OCI-LY7 (cell line): ENCODE measurements around the gene SOAT2. TPM values are rescaled to one million over a fixed set of nuclear protein-coding genes. Genes with fewer than 3 reads are reported as not detected.

Source experiments
- BruUV-seq: library from RNA; stranded (reverse); fragments of 400-500 nt; replicated peaks from 2 replicates; lab custom pipeline; 2021; lab: Mats Ljungman, UMichigan
- CTCF ChIA-PET: fragments of 300-600 bp; sonication (Branson Sonifier 250); formaldehyde crosslinking; loops from one replicate; lab custom pipeline; 2022; ENCODE audit warnings: antibody characterized with exemption; ENCODE audit not compliant: unreplicated experiment; lab: Charles Lee
- POLR2A ChIA-PET: fragments of 300-600 bp; sonication (Branson Sonifier 250); formaldehyde crosslinking; loops from one replicate; lab custom pipeline; 2022; ENCODE audit warnings: antibody characterized with exemption; lab: Charles Lee
- DNase-seq: peaks from one replicate; pipeline ENCODE4 v3.0.0-alpha.2; 2015; ENCODE audit warnings: low spot score
- H2AFZ ChIP-seq: fragments of 200-600 bp; sonication (generic), shearing (Covaris generic); 2 replicates; pipeline ENCODE4 v1.6.1; 2014; ENCODE audit warnings: mild to moderate bottlenecking, antibody characterized with exemption, low read length, moderate library complexity
- H3K27ac ChIP-seq: fragments of 200-600 bp; sonication (generic); 2 replicates; pipeline ENCODE4 v1.5.1; 2014; ENCODE audit warnings: mixed run types, low read depth, mild to moderate bottlenecking, moderate library complexity, low read length, inconsistent platforms; ENCODE audit not compliant: poor library complexity, severe bottlenecking
- H3K36me3 ChIP-seq: fragments of 200-600 bp; sonication (generic); 2 replicates; pipeline ENCODE4 v1.6.1; 2014; ENCODE audit warnings: mild to moderate bottlenecking, antibody characterized with exemption, low read length, moderate library complexity, mixed read lengths; ENCODE audit not compliant: insufficient read depth
- H3K4me1 ChIP-seq: fragments of 200-600 bp; sonication (generic); 2 replicates; pipeline ENCODE4 v1.5.1; 2014; ENCODE audit warnings: mild to moderate bottlenecking, low read length; ENCODE audit not compliant: insufficient read depth, poor library complexity, severe bottlenecking
- H3K4me2 ChIP-seq: fragments of 200-600 bp; sonication (generic); 2 replicates; pipeline ENCODE4 v1.6.1; 2014; ENCODE audit warnings: mild to moderate bottlenecking, low read length
- H3K4me3 ChIP-seq: fragments of 200-600 bp; sonication (generic); 2 replicates; pipeline ENCODE4 v1.5.1; 2014; ENCODE audit warnings: mild to moderate bottlenecking, low read depth, low read length; ENCODE audit not compliant: poor library complexity, severe bottlenecking
- H3K79me2 ChIP-seq: fragments of 200-600 bp; sonication (generic); 2 replicates; pipeline ENCODE4 v1.6.1; 2016; ENCODE audit warnings: low read depth, mild to moderate bottlenecking, low read length, moderate library complexity, mixed read lengths; ENCODE audit not compliant: insufficient read depth
- H3K9me2 ChIP-seq: fragments of 200-600 bp; sonication (generic); 2 replicates; pipeline ENCODE4 v1.6.1; 2016; ENCODE audit warnings: mild to moderate bottlenecking, low read length, mixed read lengths; ENCODE audit not compliant: insufficient read depth
- H3K9me3 ChIP-seq: fragments of 200-600 bp; sonication (generic); 2 replicates; pipeline ENCODE4 v1.6.1; 2014; ENCODE audit warnings: mild to moderate bottlenecking, mixed run types, low read length, mixed read lengths
- H4K20me1 ChIP-seq: fragments of 200-600 bp; sonication (generic); 2 replicates; pipeline ENCODE4 v1.6.1; 2014; ENCODE audit warnings: mild to moderate bottlenecking, antibody characterized with exemption, low read length, moderate library complexity, mixed read lengths; ENCODE audit not compliant: insufficient read depth
- EZH2phosphoT487 ChIP-seq: fragments of 200-600 bp; sonication (generic); IDR thresholded peaks from 2 replicates; pipeline ENCODE4 v1.6.1; 2018; ENCODE audit warnings: low read depth, borderline replicate concordance, mild to moderate bottlenecking, mixed run types, antibody characterized with exemption, low read length, moderate library complexity, mixed read lengths
- intact Hi-C: fragments of 100-400 bp; cut with micrococcal nuclease; formaldehyde crosslinking; loops from one replicate; pipeline ENCODE4 v1.10.0; 2022; ENCODE audit not compliant: unreplicated experiment
- total RNA-seq, 2 experiments: library from RNA; depleted of rRNA in 1 of 2; stranded (reverse); fragments of >200 nt in 1 of 2; shearing (Covaris generic) in 1 of 2; gene quantifications; 2 replicates each; pipeline ENCODE4 v1.2.3, GENCODE V29; 2014 to 2022
- TF ChIP-seq, protein P1 (sequence below): fragments of 200-600 bp; sonication (generic); conservative IDR thresholded peaks from 2 replicates; pipeline ENCODE4 v1.5.1; 2014; ENCODE audit warnings: mild to moderate bottlenecking, antibody characterized with exemption, low read length, moderate library complexity, mixed read lengths

SOAT2 gene
- total RNA-seq, 2 experiments from 2014 or later: 0.06 to 1.8 TPM

DNA sequence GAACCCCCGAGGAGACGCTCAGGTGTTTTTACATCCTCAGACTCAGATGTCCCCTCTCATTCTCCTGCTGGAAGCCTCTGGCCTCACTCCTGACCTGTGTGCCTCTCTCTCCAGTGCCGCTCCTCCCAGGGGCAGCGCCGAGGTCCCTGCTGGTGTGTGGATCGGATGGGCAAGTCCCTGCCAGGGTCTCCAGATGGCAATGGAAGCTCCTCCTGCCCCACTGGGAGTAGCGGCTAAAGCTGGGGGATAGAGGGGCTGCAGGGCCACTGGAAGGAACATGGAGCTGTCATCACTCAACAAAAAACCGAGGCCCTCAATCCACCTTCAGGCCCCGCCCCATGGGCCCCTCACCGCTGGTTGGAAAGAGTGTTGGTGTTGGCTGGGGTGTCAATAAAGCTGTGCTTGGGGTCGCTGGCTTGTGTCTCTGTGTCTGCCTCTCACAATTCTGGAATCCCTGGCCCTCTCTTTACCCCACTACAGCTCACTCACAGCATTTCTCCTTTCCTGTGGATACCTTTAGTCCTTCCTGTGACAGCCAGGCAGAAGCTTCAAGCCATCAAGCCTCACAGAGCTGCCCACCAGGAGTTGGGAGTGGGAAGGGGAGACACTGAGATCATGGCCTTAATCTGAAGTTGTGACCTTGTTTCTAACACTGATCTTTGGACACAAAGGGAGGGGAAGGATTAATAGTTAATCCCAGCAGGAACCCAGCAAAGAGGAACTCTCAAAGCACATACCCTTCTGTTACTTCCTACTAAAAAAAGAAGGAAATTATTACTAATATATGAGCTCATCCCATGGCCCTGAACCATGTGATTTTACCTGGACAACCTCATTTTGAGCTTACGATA, 1.1 kb upstream of the SOAT2 start:
- H3K4me3 ChIP-seq: peak overlapping the region; percentile 29
- CTCF ChIA-PET: interaction anchor here (1.0 to 2.2 kb wide), 4 partner anchors 15 to 41 kb away, joined by 4 to 13 read pairs (median 5); partner anchors contain the start of gene SPRYD3
- peak overlapping the region; percentile 60 for H3K27ac ChIP-seq
- DNase-seq: no peak
- intact Hi-C loops: no loop called here
- no peaks in the 10 kb centered on the region for H3K36me3 ChIP-seq
- no peaks in the 10 kb centered on the region for H3K9me3 ChIP-seq
- peak overlapping the region; percentile 74 for H2AFZ ChIP-seq
- peak overlapping the region; percentile 67 for H3K4me2 ChIP-seq
- no peak for TF ChIP-seq EZH2phosphoT487
- TF ChIP-seq, protein P1, sequence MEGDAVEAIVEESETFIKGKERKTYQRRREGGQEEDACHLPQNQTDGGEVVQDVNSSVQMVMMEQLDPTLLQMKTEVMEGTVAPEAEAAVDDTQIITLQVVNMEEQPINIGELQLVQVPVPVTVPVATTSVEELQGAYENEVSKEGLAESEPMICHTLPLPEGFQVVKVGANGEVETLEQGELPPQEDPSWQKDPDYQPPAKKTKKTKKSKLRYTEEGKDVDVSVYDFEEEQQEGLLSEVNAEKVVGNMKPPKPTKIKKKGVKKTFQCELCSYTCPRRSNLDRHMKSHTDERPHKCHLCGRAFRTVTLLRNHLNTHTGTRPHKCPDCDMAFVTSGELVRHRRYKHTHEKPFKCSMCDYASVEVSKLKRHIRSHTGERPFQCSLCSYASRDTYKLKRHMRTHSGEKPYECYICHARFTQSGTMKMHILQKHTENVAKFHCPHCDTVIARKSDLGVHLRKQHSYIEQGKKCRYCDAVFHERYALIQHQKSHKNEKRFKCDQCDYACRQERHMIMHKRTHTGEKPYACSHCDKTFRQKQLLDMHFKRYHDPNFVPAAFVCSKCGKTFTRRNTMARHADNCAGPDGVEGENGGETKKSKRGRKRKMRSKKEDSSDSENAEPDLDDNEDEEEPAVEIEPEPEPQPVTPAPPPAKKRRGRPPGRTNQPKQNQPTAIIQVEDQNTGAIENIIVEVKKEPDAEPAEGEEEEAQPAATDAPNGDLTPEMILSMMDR: no peak
- H3K79me2 ChIP-seq: no peaks in the 10 kb centered on the region
- POLR2A ChIA-PET: interaction anchor here (0.7 to 3.2 kb wide), 11 partner anchors 9 to 399 kb away, joined by 3 to 29 read pairs (median 4); partner anchors contain the start of genes SPRYD3 and TARBP2
- no peaks in the 10 kb centered on the region for H3K9me2 ChIP-seq
- no TSS peak for BruUV-seq
- H3K4me1 ChIP-seq: peaks cover 44% of the 10 kb centered on the region
- H4K20me1 ChIP-seq: no peaks in the 10 kb centered on the region

- CTCF ChIA-PET: interaction anchor here (2.2 kb wide), 1 partner anchor 25 kb away, joined by 6 read pairs; the partner anchor contains the start of gene SPRYD3
- peak overlapping the region; percentile 67 for H3K4me2 ChIP-seq
- BruUV-seq: no TSS peak
Measured at GRCh38 chr12:53103860-53104305, 597 bp downstream of the SOAT2 start.

More at GRCh38 chr12:53103860-53104305, 597 bp downstream of the SOAT2 start:
- peak overlapping the region; percentile 29 for H3K4me3 ChIP-seq
- H3K79me2 ChIP-seq: no peaks in the 10 kb centered on the region
- peak overlapping the region; percentile 60 for H3K27ac ChIP-seq
- POLR2A ChIA-PET: interaction anchor here (0.6 to 3.2 kb wide), 8 partner anchors 22 to 910 kb away, joined by 3 to 29 read pairs (median 4); partner anchors contain the start of gene SPRYD3
- no peak for TF ChIP-seq EZH2phosphoT487
- TF ChIP-seq, protein P1: no peak
- intact Hi-C loops: no loop called here
- H4K20me1 ChIP-seq: no peaks in the 10 kb centered on the region
- no peaks in the 10 kb centered on the region for H3K9me2 ChIP-seq
- H3K9me3 ChIP-seq: no peaks in the 10 kb centered on the region
- peak overlapping the region; percentile 74; the same call in 1 of the 2 replicates for H2AFZ ChIP-seq
- no peaks in the 10 kb centered on the region for H3K36me3 ChIP-seq
- peak; percentile 72 for DNase-seq
- peaks cover 33% of the 10 kb centered on the region for H3K4me1 ChIP-seq
